ENCODE measurements around the gene TMEM168. TPM values are rescaled to one million over a fixed set of nuclear protein-coding genes. Genes with fewer than 3 reads are reported as not detected.

TMEM168 gene
- total and polyA plus RNA-seq, 7 donors = 5.2 to 10.9 (median 8.1) TPM

DNA sequence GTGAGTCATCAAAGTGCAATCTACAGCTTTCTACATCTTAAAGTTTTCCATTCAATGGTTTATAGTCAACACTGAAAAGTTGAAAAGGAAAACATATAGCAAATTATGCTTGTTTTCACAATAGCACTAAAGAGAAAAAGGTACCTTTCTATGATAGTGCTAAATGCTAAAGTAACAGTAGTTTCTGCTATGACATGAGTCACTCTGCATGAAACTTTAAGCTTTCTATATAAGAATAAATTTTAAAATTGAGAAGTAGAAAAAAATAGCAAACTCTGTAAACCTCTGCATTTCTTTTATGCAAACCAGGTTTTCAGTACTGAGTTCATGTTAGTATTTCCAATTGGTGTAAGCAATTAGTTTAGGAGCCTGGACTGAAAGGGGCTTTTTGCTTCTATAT lies 31.2 kb upstream of the TMEM168 start:
- H3K9me3 ChIP-seq = no peaks in the 10 kb centered on the region
- no peak overlapping the region for H3K4me3 ChIP-seq
- intact Hi-C loops (cut with DNase I) = no loop called here
- ATAC-seq (no peak), DNase-seq (no peak)
- H3K4me1 ChIP-seq = no peaks in the 10 kb centered on the region
- H3K27ac ChIP-seq = no peak overlapping the region
- TF ChIP-seq, protein P1, sequence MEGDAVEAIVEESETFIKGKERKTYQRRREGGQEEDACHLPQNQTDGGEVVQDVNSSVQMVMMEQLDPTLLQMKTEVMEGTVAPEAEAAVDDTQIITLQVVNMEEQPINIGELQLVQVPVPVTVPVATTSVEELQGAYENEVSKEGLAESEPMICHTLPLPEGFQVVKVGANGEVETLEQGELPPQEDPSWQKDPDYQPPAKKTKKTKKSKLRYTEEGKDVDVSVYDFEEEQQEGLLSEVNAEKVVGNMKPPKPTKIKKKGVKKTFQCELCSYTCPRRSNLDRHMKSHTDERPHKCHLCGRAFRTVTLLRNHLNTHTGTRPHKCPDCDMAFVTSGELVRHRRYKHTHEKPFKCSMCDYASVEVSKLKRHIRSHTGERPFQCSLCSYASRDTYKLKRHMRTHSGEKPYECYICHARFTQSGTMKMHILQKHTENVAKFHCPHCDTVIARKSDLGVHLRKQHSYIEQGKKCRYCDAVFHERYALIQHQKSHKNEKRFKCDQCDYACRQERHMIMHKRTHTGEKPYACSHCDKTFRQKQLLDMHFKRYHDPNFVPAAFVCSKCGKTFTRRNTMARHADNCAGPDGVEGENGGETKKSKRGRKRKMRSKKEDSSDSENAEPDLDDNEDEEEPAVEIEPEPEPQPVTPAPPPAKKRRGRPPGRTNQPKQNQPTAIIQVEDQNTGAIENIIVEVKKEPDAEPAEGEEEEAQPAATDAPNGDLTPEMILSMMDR (IDR thresholded peaks at IDR 0.05) = no peak
- H3K27me3 ChIP-seq (ENCODE audit: insufficient read depth in 3 of 3, low read length in 2 of 3) = no peaks in the 10 kb centered on the region
- H3K36me3 ChIP-seq (ENCODE audit: insufficient read depth in 1 of 2, low read depth in 1 of 2) = peaks cover 0 to 12% of the 10 kb centered on the region in 2 donors

GRCh38 chr7:112819536-112819935 lies 29.3 kb upstream of the TMEM168 start:
- H3K36me3 ChIP-seq (ENCODE audit: insufficient read depth in 1 of 2, low read depth in 1 of 2) = peaks cover 0 to 12% of the 10 kb centered on the region in 2 donors
- 86 to 91% (median 88%) methylated on average over 3 of the region's 3 CpGs for WGBS, 3 donors
- no peak overlapping the region for H3K27ac ChIP-seq
- ATAC-seq (no peak), DNase-seq (no peak)
- no peak overlapping the region for H3K4me3 ChIP-seq
- H3K4me1 ChIP-seq = no peaks in the 10 kb centered on the region
- TF ChIP-seq, protein P1 (IDR thresholded peaks at IDR 0.05) = no peak
- no peaks in the 10 kb centered on the region for H3K27me3 ChIP-seq (ENCODE audit: insufficient read depth in 3 of 3, low read length in 2 of 3)
- H3K9me3 ChIP-seq = no peaks in the 10 kb centered on the region
- intact Hi-C loops (cut with DNase I) = no loop called here

DNA sequence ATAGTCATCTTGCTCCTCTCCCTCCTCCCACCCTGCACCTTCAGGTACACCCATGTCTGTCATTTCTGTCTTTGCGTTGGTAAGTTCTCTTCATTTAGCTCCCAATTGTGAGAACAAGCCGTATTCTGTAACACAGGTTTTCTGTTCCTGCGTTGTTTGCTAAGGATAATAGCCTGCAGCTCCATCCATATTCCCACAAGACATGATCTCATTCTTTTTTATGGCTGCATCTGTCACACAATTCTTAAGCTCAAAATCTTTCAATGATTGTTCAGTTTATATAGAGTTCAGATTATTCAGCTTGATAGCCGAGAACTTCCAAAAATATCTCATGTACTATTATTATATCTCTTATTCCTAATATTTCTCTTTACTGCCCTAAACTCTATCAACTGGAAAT lies 16.0 kb upstream of the TMEM168 start:
- H3K27me3 ChIP-seq (ENCODE audit: insufficient read depth in 3 of 3, low read length in 2 of 3) = no peaks in the 10 kb centered on the region
- intact Hi-C loops (cut with DNase I) = no loop called here
- WGBS, 3 donors = 47 to 67% (median 53%) methylated on average over 4 of the region's 4 CpGs
- no peak overlapping the region for H3K4me3 ChIP-seq
- TF ChIP-seq, protein P1 (IDR thresholded peaks at IDR 0.05) = no peak
- no peaks in the 10 kb centered on the region for H3K4me1 ChIP-seq
- no peaks in the 10 kb centered on the region for H3K36me3 ChIP-seq (ENCODE audit: insufficient read depth in 1 of 2, low read depth in 1 of 2)
- no peak for ATAC-seq
- H3K27ac ChIP-seq = no peak overlapping the region
- no peaks in the 10 kb centered on the region for H3K9me3 ChIP-seq
- no peak for DNase-seq

GRCh38 chr7:112802406-112802805 lies 12.2 kb upstream of the TMEM168 start:
- H3K27ac ChIP-seq = no peak overlapping the region
- intact Hi-C loops (cut with DNase I) = no loop called here
- no peak for DNase-seq
- H3K27me3 ChIP-seq (ENCODE audit: insufficient read depth in 3 of 3, low read length in 2 of 3) = no peaks in the 10 kb centered on the region
- TF ChIP-seq, protein P1 (IDR thresholded peaks at IDR 0.05) = no peak
- no peak for ATAC-seq
- WGBS, 3 donors = 54 to 78% (median 60%) methylated on average over 3 of the region's 3 CpGs
- H3K4me3 ChIP-seq = no peak overlapping the region
- H3K4me1 ChIP-seq = no peaks in the 10 kb centered on the region
- H3K9me3 ChIP-seq = no peaks in the 10 kb centered on the region
- H3K36me3 ChIP-seq (ENCODE audit: insufficient read depth in 1 of 2, low read depth in 1 of 2) = no peaks in the 10 kb centered on the region

GRCh38 chr7:112800486-112800885 lies 10.3 kb upstream of the TMEM168 start:
- no peak overlapping the region for H3K4me3 ChIP-seq
- DNase-seq (no peak), ATAC-seq (no peak)
- WGBS, 3 donors = 78 to 82% (median 81%) methylated on average over 2 of the region's 2 CpGs
- H3K27me3 ChIP-seq (ENCODE audit: insufficient read depth in 3 of 3, low read length in 2 of 3) = no peaks in the 10 kb centered on the region
- H3K9me3 ChIP-seq = no peaks in the 10 kb centered on the region
- intact Hi-C loops (cut with DNase I) = no loop called here
- TF ChIP-seq, protein P1 (IDR thresholded peaks at IDR 0.05) = no peak
- no peaks in the 10 kb centered on the region for H3K36me3 ChIP-seq (ENCODE audit: insufficient read depth in 1 of 2, low read depth in 1 of 2)
- H3K27ac ChIP-seq = no peak overlapping the region
- H3K4me1 ChIP-seq = no peaks in the 10 kb centered on the region
